ENCODE data around the gene ASIC2.

Gene ASIC2

GRCh38 chr17:33013596-33014375 is 279.3 kb downstream of the ASIC2 start:
- POLR2A ChIA-PET, result no interaction called here
- no peak for DNase-seq (ENCODE audit: low read depth, low spot score)
- CTCF ChIA-PET, result interaction anchor here (1.1 to 2.4 kb wide), 3 partner anchors 14 to 25 kb away, joined by 3 to 8 read pairs (median 3); no protein-coding TSS in a partner anchor
- H3K4me3 ChIP-seq (ENCODE audit: low read depth, low read length), result no peak overlapping the region
- TF ChIP-seq, protein P1, sequence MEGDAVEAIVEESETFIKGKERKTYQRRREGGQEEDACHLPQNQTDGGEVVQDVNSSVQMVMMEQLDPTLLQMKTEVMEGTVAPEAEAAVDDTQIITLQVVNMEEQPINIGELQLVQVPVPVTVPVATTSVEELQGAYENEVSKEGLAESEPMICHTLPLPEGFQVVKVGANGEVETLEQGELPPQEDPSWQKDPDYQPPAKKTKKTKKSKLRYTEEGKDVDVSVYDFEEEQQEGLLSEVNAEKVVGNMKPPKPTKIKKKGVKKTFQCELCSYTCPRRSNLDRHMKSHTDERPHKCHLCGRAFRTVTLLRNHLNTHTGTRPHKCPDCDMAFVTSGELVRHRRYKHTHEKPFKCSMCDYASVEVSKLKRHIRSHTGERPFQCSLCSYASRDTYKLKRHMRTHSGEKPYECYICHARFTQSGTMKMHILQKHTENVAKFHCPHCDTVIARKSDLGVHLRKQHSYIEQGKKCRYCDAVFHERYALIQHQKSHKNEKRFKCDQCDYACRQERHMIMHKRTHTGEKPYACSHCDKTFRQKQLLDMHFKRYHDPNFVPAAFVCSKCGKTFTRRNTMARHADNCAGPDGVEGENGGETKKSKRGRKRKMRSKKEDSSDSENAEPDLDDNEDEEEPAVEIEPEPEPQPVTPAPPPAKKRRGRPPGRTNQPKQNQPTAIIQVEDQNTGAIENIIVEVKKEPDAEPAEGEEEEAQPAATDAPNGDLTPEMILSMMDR (IDR thresholded peaks at IDR 0.05; ENCODE audit: insufficient read depth, low read length, missing control alignments), result no peak

- TF ChIP-seq, protein P1 (IDR thresholded peaks at IDR 0.05; ENCODE audit: insufficient read depth, low read length, missing control alignments), result no peak
- DNase-seq (ENCODE audit: low read depth, low spot score), result peak; percentile 90
- no peak overlapping the region for H3K4me3 ChIP-seq (ENCODE audit: low read depth, low read length)
- ChIA-PET CTCF (interaction anchor here (1.1 to 4.3 kb wide), 3 partner anchors 13 to 14 kb away, joined by 3 to 27 read pairs (median 8); no protein-coding TSS in a partner anchor), POLR2A (no interaction called here)
These were observed 280.5 kb downstream of the ASIC2 start for GRCh38 chr17:33012522-33013033.

- POLR2A ChIA-PET, result no interaction called here
- TF ChIP-seq, protein P1 (IDR thresholded peaks at IDR 0.05; ENCODE audit: insufficient read depth, low read length, missing control alignments), result no peak
These were observed 283.5 kb downstream of the ASIC2 start for GRCh38 chr17:33009636-33010035.

GRCh38 chr17:33007186-33007585 is 285.9 kb downstream of the ASIC2 start:
- TF ChIP-seq, protein P1 (IDR thresholded peaks at IDR 0.05; ENCODE audit: insufficient read depth, low read length, missing control alignments), result no peak
- ChIA-PET CTCF (interaction anchor here (0.8 kb wide), 1 partner anchor 10 kb away, joined by 3 read pairs; no protein-coding TSS in a partner anchor), POLR2A (no interaction called here)
- H3K4me3 ChIP-seq (ENCODE audit: low read depth, low read length), result no peak overlapping the region
- no peak for DNase-seq (ENCODE audit: low read depth, low spot score)

More at GRCh38 chr17:33009636-33010035, 283.5 kb downstream of the ASIC2 start:
- CTCF ChIA-PET, result interaction anchor here (0.6 to 4.3 kb wide), 4 partner anchors 11 to 719 kb away, joined by 3 to 27 read pairs (median 4); no protein-coding TSS in a partner anchor
- no peak for DNase-seq (ENCODE audit: low read depth, low spot score)
- no peak overlapping the region for H3K4me3 ChIP-seq (ENCODE audit: low read depth, low read length)

DNA sequence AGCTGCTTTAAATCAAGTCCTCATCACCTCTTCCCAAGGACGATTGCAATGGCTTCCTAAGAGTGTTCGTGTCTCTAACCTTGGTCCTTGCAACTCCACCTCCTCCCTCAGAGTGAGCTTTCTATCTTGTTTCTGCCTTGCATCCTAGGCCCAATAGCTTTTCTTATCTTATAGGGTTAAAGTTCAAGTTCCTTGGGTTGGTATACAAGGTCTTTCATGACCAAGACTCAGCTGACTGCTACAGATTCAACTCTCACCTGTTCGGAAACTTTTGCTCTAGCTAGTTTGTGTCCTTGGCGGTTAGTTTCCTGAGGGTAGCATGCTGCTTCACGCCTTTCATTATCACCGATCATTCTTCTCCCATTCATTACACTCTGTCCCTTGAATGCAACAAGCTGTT is 290.8 kb downstream of the ASIC2 start:
- no peak overlapping the region for H3K4me3 ChIP-seq (ENCODE audit: low read depth, low read length)
- DNase-seq (ENCODE audit: low read depth, low spot score), result no peak
- TF ChIP-seq, protein P1 (IDR thresholded peaks at IDR 0.05; ENCODE audit: insufficient read depth, low read length, missing control alignments), result no peak
- ChIA-PET POLR2A (no interaction called here), CTCF (interaction anchor here (1.2 kb wide), 1 partner anchor 219 kb away, joined by 4 read pairs; no protein-coding TSS in a partner anchor)

DNA sequence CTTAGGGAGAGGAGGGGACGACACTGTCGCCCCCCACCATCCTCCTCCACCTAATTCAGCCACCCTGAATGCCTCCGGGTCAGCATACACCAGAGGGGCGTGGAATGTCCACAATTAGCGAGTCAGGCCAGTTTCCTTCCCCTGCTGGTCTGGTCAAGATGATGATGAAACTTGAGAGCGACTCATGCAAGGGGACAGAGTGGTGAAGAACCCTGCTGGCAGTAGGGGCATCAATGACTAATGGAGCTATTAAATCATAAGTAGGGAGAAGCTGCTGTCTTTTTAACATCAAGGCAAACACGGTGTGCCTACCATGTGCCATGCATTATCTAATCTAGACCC is 294.2 kb downstream of the ASIC2 start:
- DNase-seq (ENCODE audit: low read depth, low spot score), result no peak
- TF ChIP-seq, protein P1 (IDR thresholded peaks at IDR 0.05; ENCODE audit: insufficient read depth, low read length, missing control alignments), result no peak
- no peak overlapping the region for H3K4me3 ChIP-seq (ENCODE audit: low read depth, low read length)
- CTCF ChIA-PET, result interaction anchor here (0.6 to 2.6 kb wide), 15 partner anchors 9 to 216 kb away, joined by 3 to 34 read pairs (median 7); partner anchors contain the start of gene MYO1D
- POLR2A ChIA-PET, result no interaction called here
